Measurements from ENCODE around the gene PAK5. TPM values are rescaled to one million over a fixed set of nuclear protein-coding genes. Genes with fewer than 3 reads are reported as not detected.

The PAK5 gene
- total and polyA plus RNA-seq, 9 of the 15 experiments (the other 6 are each of a cell fraction or from before 2014, with no cell fraction given) = not detected

GRCh38 chr20:9498322-9498721 is 340.6 kb downstream of the PAK5 start:
- no peak for TF ChIP-seq SMARCC2 (IDR thresholded peaks at IDR 0.05; ENCODE audit: low read depth)
- TF ChIP-seq NFIX (CRISPR knock-in tag; IDR thresholded peaks at IDR 0.05; ENCODE audit: low read depth) = no peak
- TF ChIP-seq ZNF134 (CRISPR knock-in tag; conservative IDR thresholded peaks at IDR 0.05) = no peak
- TF ChIP-seq, protein P1, sequence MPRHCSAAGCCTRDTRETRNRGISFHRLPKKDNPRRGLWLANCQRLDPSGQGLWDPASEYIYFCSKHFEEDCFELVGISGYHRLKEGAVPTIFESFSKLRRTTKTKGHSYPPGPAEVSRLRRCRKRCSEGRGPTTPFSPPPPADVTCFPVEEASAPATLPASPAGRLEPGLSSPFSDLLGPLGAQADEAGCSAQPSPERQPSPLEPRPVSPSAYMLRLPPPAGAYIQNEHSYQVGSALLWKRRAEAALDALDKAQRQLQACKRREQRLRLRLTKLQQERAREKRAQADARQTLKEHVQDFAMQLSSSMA (CRISPR knock-in tag; IDR thresholded peaks at IDR 0.05) = no peak
- TF ChIP-seq MTA1 (IDR thresholded peaks at IDR 0.05; ENCODE audit: borderline replicate concordance) = no peak
- TF ChIP-seq, protein P2, sequence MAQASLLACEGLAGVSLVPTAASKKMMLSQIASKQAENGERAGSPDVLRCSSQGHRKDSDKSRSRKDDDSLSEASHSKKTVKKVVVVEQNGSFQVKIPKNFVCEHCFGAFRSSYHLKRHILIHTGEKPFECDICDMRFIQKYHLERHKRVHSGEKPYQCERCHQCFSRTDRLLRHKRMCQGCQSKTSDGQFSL (CRISPR knock-in tag; IDR thresholded peaks at IDR 0.05) = no peak
- TF ChIP-seq, protein P2 (tag; IDR thresholded peaks at IDR 0.05) = no peak
- no peak for TF ChIP-seq ZNF780A (CRISPR knock-in tag; IDR thresholded peaks at IDR 0.05)
- TF ChIP-seq E2F6 (IDR thresholded peaks at IDR 0.05; ENCODE audit: borderline replicate concordance in 1 of 2, extremely low read depth in 1 of 2, insufficient read depth in 1 of 2, insufficient read length in 1 of 2, low read depth in 1 of 2, low read length in 1 of 2, poor library complexity in 1 of 2, severe bottlenecking in 1 of 2) = no peak
- no peak for TF ChIP-seq ELF1 (tag; IDR thresholded peaks at IDR 0.05)
- no peak for TF ChIP-seq MTA2 (IDR thresholded peaks at IDR 0.05; ENCODE audit: low read depth)
- TF ChIP-seq MAFF (IDR thresholded peaks at IDR 0.05; ENCODE audit: low read length) = no peak
- TF ChIP-seq POLR2H (tag; IDR thresholded peaks at IDR 0.05; ENCODE audit: low read depth) = no peak
- no peak for TF ChIP-seq ZNF75A (CRISPR knock-in tag; IDR thresholded peaks at IDR 0.05)
- TF ChIP-seq HIVEP1 (CRISPR knock-in tag; IDR thresholded peaks at IDR 0.05) = no peak
- TF ChIP-seq CBX8 (IDR thresholded peaks at IDR 0.05; ENCODE audit: borderline replicate concordance, extremely low read depth, low read depth, low read length, poor library complexity, severe bottlenecking) = no peak
- TF ChIP-seq CEBPG (CRISPR knock-in tag; IDR thresholded peaks at IDR 0.05) = no peak
- TF ChIP-seq CEBPG (tag; conservative IDR thresholded peaks at IDR 0.05 in 1 of 2, IDR thresholded peaks at IDR 0.05 in 1 of 2) = no peak
- TF ChIP-seq SRSF7 (optimal IDR thresholded peaks at IDR 0.05; ENCODE audit: low read depth, low read length) = no peak
- no peaks in the 10 kb centered on the region for H3K9me3 ChIP-seq (replicated peaks; ENCODE audit: control insufficient read depth, insufficient read depth, low read depth, low read length)
- H3K4me2 ChIP-seq (ENCODE audit: insufficient read depth, low read length) = no peak overlapping the region
- 0% methylated on average over 2 of the region's 4 CpGs for WGBS (ENCODE audit: insufficient coverage, low coverage, missing lambda C conversion rate)
- in situ Hi-C loops (cut with MboI) (no loop called here), intact Hi-C loops (cut with micrococcal nuclease) (no loop called here)
- ATAC-seq = no peak
- H3K9ac ChIP-seq (ENCODE audit: insufficient read depth in 1 of 2, low read depth in 2 of 2, low read length in 2 of 2) = no peak overlapping the region
- CTCF ChIA-PET (ENCODE audit: low intra/inter-chr PET ratio) = no interaction called here
- no peak for DNase-seq (ENCODE audit: extremely low read depth in 1 of 4, low spot score in 3 of 4)
- H2AFZ ChIP-seq (ENCODE audit: low read depth, low read length) = no peak overlapping the region
- BruUV-seq (replicated peaks) = no TSS peak
- H3K4me1 ChIP-seq (replicated peaks in 1 of 2; ENCODE audit: control insufficient read depth in 2 of 2, insufficient read depth in 2 of 2, low read length in 2 of 2) = no peaks in the 10 kb centered on the region
- H3K27me3 ChIP-seq (ENCODE audit: control insufficient read depth in 2 of 2, insufficient read depth in 2 of 2, low read length in 2 of 2) = no peaks in the 10 kb centered on the region
- POLR2A ChIA-PET = no interaction called here
- H3K36me3 ChIP-seq (ENCODE audit: control insufficient read depth, insufficient read depth, low read length) = no peaks in the 10 kb centered on the region
- no peaks in the 10 kb centered on the region for H3K79me2 ChIP-seq (ENCODE audit: control insufficient read depth, insufficient read depth, low read length)
- no peak overlapping the region for H3K27ac ChIP-seq (ENCODE audit: extremely low read depth, low read depth, low read length)
- H3K4me3 ChIP-seq = no peak overlapping the region
- H3K9me1 ChIP-seq (ENCODE audit: control insufficient read depth, insufficient read depth, low read length) = no peaks in the 10 kb centered on the region
- H4K20me1 ChIP-seq (replicated peaks; ENCODE audit: control insufficient read depth, insufficient read depth, low read length) = no peaks in the 10 kb centered on the region
- FAIRE-seq = no peak
